ENCODE results near the gene CNIH2. TPM values are rescaled to one million over a fixed set of nuclear protein-coding genes. Genes with fewer than 3 reads are reported as not detected.

The CNIH2 gene
- total RNA-seq, 1 donor from 2014 or later, result 5.0 TPM

DNA sequence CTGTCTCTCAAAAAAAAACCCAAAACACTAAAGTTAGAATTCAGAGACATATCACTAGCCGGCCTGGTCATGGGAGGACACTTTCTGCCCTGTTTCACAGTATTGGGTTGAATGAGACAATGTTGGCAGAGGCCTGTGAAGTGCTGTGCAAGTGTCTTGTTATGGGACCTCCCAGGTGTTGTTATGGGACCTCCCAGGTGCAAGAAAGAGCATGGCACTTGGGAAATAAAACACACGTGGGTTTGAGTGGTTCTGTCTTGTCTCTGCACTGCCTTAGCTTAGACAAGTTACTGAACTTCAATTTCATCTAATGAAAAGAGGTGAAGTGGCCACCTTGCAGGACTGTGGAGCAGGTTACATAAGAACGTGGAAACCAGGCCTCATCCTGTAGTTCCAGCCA lies 38.5 kb upstream of the CNIH2 start:
- Mint-ChIP-seq H3K9me3 (ENCODE audit: unreplicated experiment) (no peaks in the 10 kb centered on the region), H3K36me3 (ENCODE audit: unreplicated experiment) (peaks cover 33% of the 10 kb centered on the region), H3K27me3 (ENCODE audit: unreplicated experiment) (no peaks in the 10 kb centered on the region), H3K27ac (ENCODE audit: unreplicated experiment) (no peak overlapping the region), H3K4me1 (ENCODE audit: unreplicated experiment) (no peaks in the 10 kb centered on the region), H3K4me3 (ENCODE audit: unreplicated experiment) (no peak overlapping the region)
- TF ChIP-seq, protein P1, sequence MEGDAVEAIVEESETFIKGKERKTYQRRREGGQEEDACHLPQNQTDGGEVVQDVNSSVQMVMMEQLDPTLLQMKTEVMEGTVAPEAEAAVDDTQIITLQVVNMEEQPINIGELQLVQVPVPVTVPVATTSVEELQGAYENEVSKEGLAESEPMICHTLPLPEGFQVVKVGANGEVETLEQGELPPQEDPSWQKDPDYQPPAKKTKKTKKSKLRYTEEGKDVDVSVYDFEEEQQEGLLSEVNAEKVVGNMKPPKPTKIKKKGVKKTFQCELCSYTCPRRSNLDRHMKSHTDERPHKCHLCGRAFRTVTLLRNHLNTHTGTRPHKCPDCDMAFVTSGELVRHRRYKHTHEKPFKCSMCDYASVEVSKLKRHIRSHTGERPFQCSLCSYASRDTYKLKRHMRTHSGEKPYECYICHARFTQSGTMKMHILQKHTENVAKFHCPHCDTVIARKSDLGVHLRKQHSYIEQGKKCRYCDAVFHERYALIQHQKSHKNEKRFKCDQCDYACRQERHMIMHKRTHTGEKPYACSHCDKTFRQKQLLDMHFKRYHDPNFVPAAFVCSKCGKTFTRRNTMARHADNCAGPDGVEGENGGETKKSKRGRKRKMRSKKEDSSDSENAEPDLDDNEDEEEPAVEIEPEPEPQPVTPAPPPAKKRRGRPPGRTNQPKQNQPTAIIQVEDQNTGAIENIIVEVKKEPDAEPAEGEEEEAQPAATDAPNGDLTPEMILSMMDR (IDR thresholded peaks at IDR 0.05), result no peak
- no peak for DNase-seq (ENCODE audit: extremely low spot score, unreplicated experiment)

DNA sequence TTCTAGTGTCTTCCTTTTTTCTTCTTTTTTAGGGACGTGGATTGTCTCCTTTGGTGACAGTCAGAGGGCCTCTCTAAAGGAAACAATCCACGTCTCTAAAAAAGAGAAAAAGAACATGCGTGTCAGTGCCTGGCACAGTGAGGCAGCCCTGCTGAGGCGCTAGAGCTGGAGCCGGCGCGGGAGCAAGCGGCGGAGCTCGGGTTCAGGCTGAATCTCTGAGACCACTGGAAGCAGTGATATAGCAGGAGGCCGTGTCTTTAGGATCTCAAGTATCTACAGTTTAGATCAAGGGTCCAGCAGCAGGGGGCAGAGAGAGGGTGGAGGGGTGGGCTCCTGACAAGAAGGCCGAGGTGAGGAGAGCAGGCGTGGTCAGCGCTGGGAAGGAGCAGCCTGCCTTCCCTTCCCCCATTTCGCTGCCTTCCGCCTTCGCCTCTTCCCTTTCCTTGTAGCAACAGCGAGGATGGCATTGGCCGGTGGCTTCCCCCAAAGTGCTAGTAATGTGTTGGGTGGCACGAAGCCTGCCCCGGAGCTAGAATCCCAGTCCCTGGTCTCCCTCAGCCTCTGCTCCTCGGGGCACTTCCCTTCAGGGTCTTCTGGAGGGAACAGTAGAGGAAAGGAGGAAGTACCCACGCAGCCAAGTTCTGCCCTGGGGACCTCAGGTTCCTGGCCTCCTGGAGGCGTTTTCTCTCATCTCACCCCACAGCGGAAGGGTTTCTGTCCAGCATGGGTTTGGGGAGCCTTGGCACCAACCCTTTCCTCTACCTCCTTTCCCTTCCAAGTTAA lies 37.8 kb upstream of the CNIH2 start:
- no peak overlapping the region for H3K4me3 Mint-ChIP-seq (ENCODE audit: unreplicated experiment)
- DNase-seq (ENCODE audit: extremely low spot score, unreplicated experiment), result no peak
- TF ChIP-seq, protein P1 (IDR thresholded peaks at IDR 0.05), result no peak
- no peaks in the 10 kb centered on the region for H3K27me3 Mint-ChIP-seq (ENCODE audit: unreplicated experiment)
- H3K36me3 Mint-ChIP-seq (ENCODE audit: unreplicated experiment), result peaks cover 31% of the 10 kb centered on the region
- H3K9me3 Mint-ChIP-seq (ENCODE audit: unreplicated experiment), result no peaks in the 10 kb centered on the region
- H3K4me1 Mint-ChIP-seq (ENCODE audit: unreplicated experiment), result no peaks in the 10 kb centered on the region
- no peak overlapping the region for H3K27ac Mint-ChIP-seq (ENCODE audit: unreplicated experiment)

DNA sequence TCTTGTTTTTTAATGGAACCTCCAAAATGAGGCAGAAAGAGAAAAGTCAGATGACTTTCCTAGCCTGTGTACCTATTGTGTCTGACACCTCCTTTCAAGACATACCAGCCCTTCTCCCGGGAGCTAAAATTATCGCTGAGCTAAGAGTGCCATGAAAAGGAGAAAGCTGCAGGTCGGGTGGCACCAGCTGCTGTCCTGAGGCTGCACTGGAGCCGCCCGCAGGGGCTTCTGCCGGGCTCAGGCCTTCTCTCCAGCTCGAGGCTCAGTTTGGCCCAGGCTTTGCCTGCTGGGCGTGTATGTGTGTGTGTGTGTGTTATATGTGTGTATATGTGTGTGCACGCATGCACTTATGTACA lies 37.2 kb upstream of the CNIH2 start:
- Mint-ChIP-seq H3K27ac (ENCODE audit: unreplicated experiment) (no peak overlapping the region), H3K9me3 (ENCODE audit: unreplicated experiment) (no peaks in the 10 kb centered on the region), H3K4me1 (ENCODE audit: unreplicated experiment) (no peaks in the 10 kb centered on the region), H3K27me3 (ENCODE audit: unreplicated experiment) (no peaks in the 10 kb centered on the region), H3K36me3 (ENCODE audit: unreplicated experiment) (peaks cover 25% of the 10 kb centered on the region), H3K4me3 (ENCODE audit: unreplicated experiment) (no peak overlapping the region)
- TF ChIP-seq, protein P1 (IDR thresholded peaks at IDR 0.05), result no peak
- no peak for DNase-seq (ENCODE audit: extremely low spot score, unreplicated experiment)

GRCh38 chr11:66242095-66242765 lies 35.7 kb upstream of the CNIH2 start:
- Mint-ChIP-seq H3K4me1 (ENCODE audit: unreplicated experiment) (no peaks in the 10 kb centered on the region), H3K36me3 (ENCODE audit: unreplicated experiment) (peaks cover 23% of the 10 kb centered on the region), H3K27me3 (ENCODE audit: unreplicated experiment) (no peaks in the 10 kb centered on the region), H3K4me3 (ENCODE audit: unreplicated experiment) (no peak overlapping the region), H3K9me3 (ENCODE audit: unreplicated experiment) (no peaks in the 10 kb centered on the region), H3K27ac (ENCODE audit: unreplicated experiment) (no peak overlapping the region)
- TF ChIP-seq, protein P1 (IDR thresholded peaks at IDR 0.05), result no peak
- no peak for DNase-seq (ENCODE audit: extremely low spot score, unreplicated experiment)

DNA sequence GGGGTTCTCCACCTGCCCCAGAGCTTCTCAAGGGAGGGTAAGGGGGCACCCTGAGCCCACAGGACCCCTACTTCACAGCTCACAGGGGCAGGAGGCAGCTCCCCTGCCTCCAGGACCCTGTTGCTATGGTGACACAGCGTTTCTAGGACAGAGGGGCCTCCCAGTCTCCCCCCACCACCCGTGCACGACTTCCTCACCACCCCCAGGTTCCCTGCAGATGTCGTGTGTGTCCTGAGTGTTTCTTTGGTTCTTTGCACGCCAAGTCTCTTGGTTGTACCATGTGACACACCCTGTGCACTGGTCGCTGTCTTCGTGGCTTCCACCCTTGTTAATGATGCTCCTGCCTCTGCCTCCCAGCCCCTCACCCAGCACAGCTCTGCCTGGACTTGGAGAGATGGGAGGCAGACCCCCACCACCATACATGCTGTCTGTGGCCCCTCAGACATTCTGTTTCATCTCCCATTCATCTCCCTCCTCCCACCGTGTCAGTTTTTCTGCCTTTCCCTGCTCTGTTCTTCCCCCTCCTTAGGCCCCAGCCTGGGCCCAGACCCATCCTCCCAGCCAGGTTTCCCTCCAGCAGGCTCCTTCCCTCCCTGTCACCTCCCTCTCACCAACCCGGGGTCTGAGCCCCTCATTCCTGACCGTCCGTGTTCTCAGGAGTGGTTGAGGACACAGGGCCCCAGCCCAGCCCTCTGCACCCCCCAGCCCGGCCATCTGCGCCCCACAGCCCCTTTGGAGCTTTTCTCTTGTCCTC lies 34.0 kb upstream of the CNIH2 start:
- no peak overlapping the region for H3K4me3 Mint-ChIP-seq (ENCODE audit: unreplicated experiment)
- no peak for DNase-seq (ENCODE audit: extremely low spot score, unreplicated experiment)
- H3K9me3 Mint-ChIP-seq (ENCODE audit: unreplicated experiment), result no peaks in the 10 kb centered on the region
- TF ChIP-seq, protein P1 (IDR thresholded peaks at IDR 0.05), result no peak
- H3K27ac Mint-ChIP-seq (ENCODE audit: unreplicated experiment), result no peak overlapping the region
- H3K36me3 Mint-ChIP-seq (ENCODE audit: unreplicated experiment), result peaks cover 22% of the 10 kb centered on the region
- no peaks in the 10 kb centered on the region for H3K4me1 Mint-ChIP-seq (ENCODE audit: unreplicated experiment)
- H3K27me3 Mint-ChIP-seq (ENCODE audit: unreplicated experiment), result no peaks in the 10 kb centered on the region
